Cardiac muscle cell (in vitro differentiated cells and primary cell): ENCODE measurements around the gene KCTD12. TPM values are rescaled to one million over a fixed set of nuclear protein-coding genes. Genes with fewer than 3 reads are reported as not detected.

Experiments used
- DNase-seq, 2 donors: peaks; one replicate each; pipeline versions ENCODE4 v3.0.0 to v3.0.0-alpha.2; 2010 to 2017; ENCODE audit warnings: low read depth in 1 of 2, low spot score in 1 of 2
- H3K27ac ChIP-seq: fragments of 200-600 bp; sonication (generic); 2 replicates; pipeline ENCODE4 v1.5.1; 2016
- H3K27me3 ChIP-seq: fragments of 200-600 bp; sonication (generic); 2 replicates; pipeline ENCODE4 v1.6.0; 2016; ENCODE audit warnings: control low read depth
- H3K36me3 ChIP-seq: fragments of 200-600 bp; sonication (generic); 2 replicates; pipeline ENCODE4 v1.5.1; 2016; ENCODE audit warnings: control low read depth
- H3K4me1 ChIP-seq: fragments of 200-600 bp; sonication (generic); 2 replicates; pipeline ENCODE4 v1.8.1; 2017; ENCODE audit warnings: low read depth, mild to moderate bottlenecking, mixed run types
- H3K4me3 ChIP-seq: fragments of 200-600 bp; sonication (generic); 2 replicates; pipeline ENCODE4 v1.5.1; 2016; ENCODE audit warnings: mild to moderate bottlenecking
- H3K9me3 ChIP-seq: fragments of 200-600 bp; sonication (generic); 2 replicates; pipeline ENCODE4 v1.5.1; 2017; ENCODE audit warnings: low read depth, mild to moderate bottlenecking, control low read depth
- CTCF ChIP-seq: IDR thresholded peaks from 2 replicates; pipeline ENCODE4 v1.5.1; 2012; ENCODE audit warnings: low read depth, mild to moderate bottlenecking, low read length
- polyA plus RNA-seq: library from polyadenylated mRNA; unstranded; fragments of >200 nt; fragmentation: Nextera tagmentation; extraction: Ambion mirVana; gene quantifications from 2 replicates; pipeline ENCODE4 v1.2.1, GENCODE V29; 2016
- total RNA-seq: library from RNA; depleted of rRNA; stranded (reverse); fragments of >200 nt; gene quantifications from 2 replicates; pipeline ENCODE4 v1.2.3, GENCODE V29; 2016

KCTD12 gene
- total RNA-seq (194 and 242 TPM in 2 replicates), polyA plus RNA-seq (40.0 and 40.8 TPM in 2 replicates)

GRCh38 chr13:76886292-76887075, at the start of gene KCTD12:
Gene KCTD12 (minus strand): TSS chr13:76886405. CDS start chr13:76886148, 257 bp downstream.
- Histone ChIP-seq H3K4me1 (peaks cover 18% of the 10 kb centered on the region), H3K27ac (peak within 1 kb of the TSS; percentile 93), H3K9me3 (no peaks in the 10 kb centered on the region), H3K36me3 (no peaks in the 10 kb centered on the region), H3K27me3 (peaks cover 6% of the 10 kb centered on the region), H3K4me3 (peak within 1 kb of the TSS; percentile 94)
- TF ChIP-seq CTCF, result peak; percentile 36
- DNase-seq, result peak; percentile 94 to 95

- Histone ChIP-seq H3K4me1 (no peaks in the 10 kb centered on the region), H3K4me3 (no peak overlapping the region), H3K36me3 (no peaks in the 10 kb centered on the region), H3K9me3 (no peaks in the 10 kb centered on the region), H3K27ac (no peak overlapping the region), H3K27me3 (no peaks in the 10 kb centered on the region)
- TF ChIP-seq CTCF, result no peak
- DNase-seq, result peak in 1 of 2 donors; percentile 26
Observed at GRCh38 chr13:76934671-76935070, 48.5 kb upstream of the KCTD12 start.

GRCh38 chr13:76932076-76932475, 45.9 kb upstream of the KCTD12 start:
- Histone ChIP-seq H3K27ac (no peak overlapping the region), H3K27me3 (no peaks in the 10 kb centered on the region), H3K4me3 (no peak overlapping the region), H3K36me3 (no peaks in the 10 kb centered on the region), H3K4me1 (no peaks in the 10 kb centered on the region), H3K9me3 (no peaks in the 10 kb centered on the region)
- TF ChIP-seq CTCF, result no peak
- no peak for DNase-seq

- Histone ChIP-seq H3K4me1 (no peaks in the 10 kb centered on the region), H3K4me3 (no peak overlapping the region), H3K36me3 (no peaks in the 10 kb centered on the region), H3K27ac (no peak overlapping the region), H3K27me3 (peaks cover 1% of the 10 kb centered on the region), H3K9me3 (no peaks in the 10 kb centered on the region)
- TF ChIP-seq CTCF, result no peak
- peak in 1 of 2 donors; percentile 25 for DNase-seq
Observed at GRCh38 chr13:76929851-76930374, 43.7 kb upstream of the KCTD12 start.

- no peak overlapping the region for H3K27ac ChIP-seq
- no peaks in the 10 kb centered on the region for H3K36me3 ChIP-seq
- H3K4me1 ChIP-seq, result no peaks in the 10 kb centered on the region
- TF ChIP-seq CTCF, result no peak
- H3K4me3 ChIP-seq, result no peak overlapping the region
- no peaks in the 10 kb centered on the region for H3K9me3 ChIP-seq
- no peak for DNase-seq
- H3K27me3 ChIP-seq, result peaks cover 3% of the 10 kb centered on the region
Observed at GRCh38 chr13:76929320-76929719, 43.1 kb upstream of the KCTD12 start.
